OCI-M2 (cell line): ENCODE results near the gene ANKRD31.
"Not testable (repeated sequence)": the region's sequence is repeated elsewhere in the genome, so short reads cannot be mapped to it uniquely, and the experiment has no call there.

Experiments used
- DNase-seq: peaks from one replicate; lab custom pipeline; 2025; ENCODE audit not compliant: unreplicated experiment; lab: John Stamatoyannopoulos, UW

ANKRD31 gene

DNA sequence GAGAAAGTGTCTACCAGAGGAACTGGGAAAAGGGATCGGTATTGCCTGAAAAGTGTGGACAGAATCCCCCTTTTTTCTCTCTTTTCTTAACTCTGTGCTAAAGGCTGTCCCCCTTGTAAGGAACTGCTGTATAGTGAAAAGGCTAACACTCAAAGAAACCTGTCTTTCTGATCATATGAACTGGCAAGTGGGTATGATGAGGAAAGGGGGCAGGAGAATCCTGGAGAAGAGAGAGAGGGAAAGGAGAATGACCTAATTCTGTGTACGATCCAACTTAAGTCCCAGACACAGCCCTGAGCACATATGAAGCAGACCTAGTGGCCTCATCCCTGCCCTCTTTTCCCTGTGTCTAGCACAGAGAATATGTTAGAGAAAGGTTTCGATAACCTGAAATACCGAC lies 967 bp downstream of the ANKRD31 start:
- no peak for DNase-seq

DNA sequence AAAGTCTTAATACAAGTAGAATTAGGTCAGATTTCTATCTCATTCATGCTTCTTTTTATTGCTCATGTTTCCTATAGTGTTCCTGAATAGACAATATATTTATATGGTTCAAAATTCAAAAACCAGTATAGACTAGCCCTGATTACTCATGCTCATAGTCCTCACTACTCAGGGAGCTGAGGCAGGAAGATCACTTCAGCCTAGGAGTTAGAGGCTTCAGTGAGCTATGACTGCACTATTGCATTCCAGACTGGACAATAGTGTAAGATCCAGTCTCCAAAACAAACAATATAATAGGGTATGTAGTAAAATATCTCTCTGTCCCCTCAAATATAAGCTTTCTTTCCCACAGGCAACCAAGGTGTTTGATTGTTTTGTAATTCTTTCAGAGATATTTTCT lies 2.4 kb downstream of the ANKRD31 start:
- DNase-seq = no peak

DNA sequence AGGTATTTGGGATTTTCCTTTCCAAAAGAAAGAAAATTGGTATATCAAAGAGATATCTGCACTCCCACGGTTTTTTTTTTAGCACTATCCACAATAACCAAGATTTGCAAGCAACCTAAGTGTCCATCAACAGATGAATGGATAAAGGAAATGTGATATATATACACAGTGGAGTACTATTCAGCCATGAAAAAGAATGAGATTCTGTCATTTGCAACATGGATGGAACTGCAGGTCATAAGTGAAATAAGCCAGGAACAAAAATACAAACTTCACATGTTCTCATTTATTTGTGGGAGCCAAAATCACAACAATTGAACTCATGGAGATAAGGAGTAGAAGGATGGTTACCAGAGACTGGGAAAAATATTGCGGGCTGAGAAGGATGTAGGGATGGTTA lies 9.8 kb downstream of the ANKRD31 start:
- no peak for DNase-seq

DNA sequence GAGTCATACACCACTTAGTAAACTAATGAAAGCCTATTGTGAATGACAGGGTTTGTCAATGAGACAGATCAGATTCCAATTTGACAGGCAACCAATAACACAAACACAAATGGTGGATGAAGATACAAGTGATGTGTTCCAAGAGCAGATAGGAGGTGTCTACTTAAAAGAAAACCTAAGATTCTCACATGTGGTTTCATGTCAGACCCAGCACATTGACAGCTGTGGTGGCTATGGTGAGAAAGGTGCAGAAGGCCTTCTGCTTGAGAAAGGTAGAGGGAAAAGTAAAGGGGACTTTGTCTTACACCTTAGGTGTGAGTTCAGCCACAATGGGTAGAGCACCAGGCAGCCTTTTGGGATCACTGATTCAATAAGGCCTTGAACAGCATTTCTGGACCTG lies 11.2 kb downstream of the ANKRD31 start:
- DNase-seq = no peak

DNA sequence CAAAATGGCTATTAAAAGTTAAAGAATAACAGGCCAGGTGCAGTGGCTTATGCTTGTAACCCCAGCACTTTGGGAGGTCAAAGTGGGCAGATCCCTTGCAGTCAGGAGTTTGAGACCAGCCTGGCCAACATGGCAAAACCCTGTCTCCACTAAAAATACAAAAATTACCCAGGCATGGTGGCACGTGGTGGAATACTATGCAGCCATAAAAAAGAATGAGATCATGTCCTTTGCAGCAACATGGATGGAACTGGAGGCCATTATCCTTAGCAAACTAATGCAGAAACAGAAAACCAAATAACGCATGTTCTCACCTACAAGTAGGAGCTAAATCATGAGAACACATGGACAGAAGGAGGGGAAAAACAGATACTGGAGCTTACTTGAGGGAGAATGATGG lies 15.9 kb downstream of the ANKRD31 start:
- DNase-seq = not testable (repeated sequence)

DNA sequence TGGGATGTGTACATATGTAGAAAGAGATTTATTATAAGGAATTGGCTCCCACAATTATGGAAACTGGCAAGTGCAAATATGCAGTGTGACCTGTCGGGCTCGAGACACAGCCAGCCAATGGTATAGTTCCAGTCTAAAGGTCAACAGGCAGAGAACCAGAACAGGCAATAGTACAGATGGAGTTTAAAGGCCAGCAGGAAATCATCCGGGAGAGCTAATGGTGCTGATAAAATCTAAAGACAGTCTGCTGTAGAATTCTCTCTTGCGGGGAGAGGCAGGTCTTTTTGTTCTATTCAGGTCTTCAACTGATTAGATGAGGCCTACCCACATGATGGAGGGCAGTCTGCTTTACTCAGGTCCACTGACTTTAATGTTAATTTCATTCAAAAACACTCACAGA lies 21.8 kb downstream of the ANKRD31 start:
- DNase-seq = no peak

DNA sequence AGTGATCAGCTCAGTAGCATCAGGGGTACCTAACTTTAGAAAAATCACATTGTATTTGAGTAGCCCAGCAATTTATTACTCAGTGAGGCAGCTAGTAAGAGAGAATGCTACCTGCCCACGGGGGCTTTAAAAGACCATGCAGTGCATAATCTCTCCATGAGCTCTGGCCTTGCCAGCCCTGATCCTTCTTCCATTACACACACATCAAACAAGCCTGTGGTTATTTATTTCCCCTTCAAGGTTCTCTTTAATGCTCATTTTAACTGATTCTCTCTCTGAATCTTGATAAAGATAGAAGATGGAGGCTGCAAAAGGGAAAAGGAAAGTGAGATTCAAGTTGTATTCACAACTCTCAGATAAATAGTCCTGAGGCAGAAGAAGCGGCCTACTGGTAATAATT lies 22.3 kb downstream of the ANKRD31 start:
- no peak for DNase-seq

DNA sequence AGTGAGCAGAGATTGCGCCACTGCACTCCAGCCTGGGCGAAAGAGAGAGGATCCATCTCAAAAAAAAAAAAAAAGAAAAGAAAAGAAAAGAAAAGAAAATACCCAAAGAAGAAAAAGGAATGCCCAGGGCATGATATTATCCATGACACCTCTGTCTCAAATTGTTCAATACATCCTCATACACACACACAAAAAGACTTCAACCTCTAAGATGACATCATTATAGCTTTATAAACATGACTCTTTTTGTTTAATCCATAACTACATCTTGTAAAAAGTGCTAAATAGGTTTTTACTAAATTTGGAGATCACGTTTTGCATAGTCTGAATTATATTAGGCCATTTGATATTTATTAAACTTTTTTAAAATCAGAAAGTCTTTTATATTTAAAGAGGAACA lies 33.1 kb downstream of the ANKRD31 start:
- DNase-seq = no peak

DNA sequence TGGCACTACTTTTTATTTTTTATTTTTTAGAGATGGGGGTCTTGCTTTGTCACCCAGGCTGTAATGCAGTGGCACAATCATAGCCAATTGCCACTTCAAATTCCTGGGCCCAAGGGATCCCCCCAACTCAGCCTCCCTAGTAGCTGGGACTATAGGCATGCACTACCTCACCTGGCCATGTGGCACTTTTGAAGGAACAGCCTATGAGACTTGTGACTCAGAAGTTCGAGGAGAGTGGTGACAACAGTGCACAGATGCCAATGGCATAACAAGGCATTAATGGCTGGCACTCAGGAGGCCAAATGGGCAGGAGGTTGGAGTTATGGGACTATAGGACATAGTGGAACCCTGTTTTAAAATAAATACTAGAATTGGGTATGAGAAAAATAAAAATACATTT lies 33.7 kb downstream of the ANKRD31 start:
- no peak for DNase-seq

DNA sequence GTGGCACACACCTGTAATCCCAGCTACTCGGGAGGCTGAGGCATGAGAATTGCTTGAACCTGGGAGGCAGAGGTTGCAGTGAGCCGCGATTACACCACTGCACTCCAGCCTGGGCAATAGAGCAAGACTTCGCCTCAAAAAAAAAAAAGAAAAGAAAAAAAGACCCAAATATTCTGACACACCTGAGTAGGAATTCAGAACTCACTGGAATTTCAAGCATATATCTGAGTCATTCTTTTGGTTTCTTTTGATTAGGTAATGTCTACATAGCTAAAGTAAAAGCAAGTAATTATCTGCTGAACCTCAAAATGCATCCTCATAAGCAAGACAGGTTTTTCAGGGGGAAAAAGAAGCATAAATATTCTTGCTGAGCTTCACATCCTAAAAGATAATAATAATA lies 35.9 kb downstream of the ANKRD31 start:
- DNase-seq = no peak

DNA sequence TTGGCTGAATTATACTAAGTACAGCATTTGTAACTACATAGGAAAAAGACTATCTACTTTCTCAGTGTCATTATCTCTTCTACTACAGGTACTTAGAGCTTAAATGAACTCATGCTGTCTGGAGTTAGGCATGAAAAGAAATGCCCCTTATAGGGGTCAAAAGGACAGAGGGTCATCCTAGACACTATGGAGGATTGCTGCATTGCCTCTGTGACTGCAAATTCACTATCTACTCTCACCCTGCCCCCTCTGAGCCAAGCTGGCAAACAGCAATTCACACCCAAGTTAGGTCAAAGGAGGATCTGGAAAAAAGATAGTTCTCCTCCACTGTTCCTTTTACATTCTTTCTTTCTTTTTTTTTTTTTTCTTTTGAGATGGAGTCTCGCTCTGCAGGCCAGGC lies 36.7 kb downstream of the ANKRD31 start:
- DNase-seq = no peak

DNA sequence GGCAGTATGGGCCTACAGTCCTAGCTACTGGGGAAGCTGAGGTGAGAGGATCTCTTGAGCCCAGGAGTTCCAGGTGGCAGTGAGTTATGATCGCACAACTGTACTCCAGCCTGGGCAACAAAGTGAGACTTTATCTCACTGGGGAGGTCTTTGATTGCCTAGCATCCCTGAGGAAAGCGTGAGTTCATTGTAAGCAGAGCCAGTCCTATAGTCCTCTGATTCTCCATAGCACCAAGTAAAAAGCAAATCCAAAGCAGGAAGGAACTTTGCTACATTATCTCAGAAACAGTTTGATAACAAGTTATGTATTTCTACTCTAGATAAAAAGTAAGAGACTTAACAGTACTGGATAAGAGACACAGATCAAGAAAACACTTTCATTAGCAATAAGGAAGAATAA lies 37.6 kb downstream of the ANKRD31 start:
- no peak for DNase-seq

DNA sequence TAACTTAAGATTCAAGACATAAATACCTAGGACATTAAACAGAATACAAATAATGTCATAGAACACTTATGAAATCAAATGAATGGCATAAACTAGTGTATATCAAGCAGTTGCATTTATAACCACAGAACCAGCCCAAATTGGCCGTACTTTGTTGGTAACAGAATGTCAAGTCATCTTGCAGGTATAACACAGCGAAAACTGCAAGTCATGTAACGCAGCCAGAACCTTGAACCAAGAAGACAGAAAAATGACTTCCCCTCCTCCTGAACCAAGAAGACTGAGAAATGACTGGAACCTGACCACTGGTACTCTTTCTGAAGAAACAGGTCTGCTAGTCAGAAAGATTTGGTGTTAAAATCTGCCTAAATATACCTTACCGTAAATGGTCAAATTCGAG lies 38.9 kb downstream of the ANKRD31 start:
- no peak for DNase-seq

DNA sequence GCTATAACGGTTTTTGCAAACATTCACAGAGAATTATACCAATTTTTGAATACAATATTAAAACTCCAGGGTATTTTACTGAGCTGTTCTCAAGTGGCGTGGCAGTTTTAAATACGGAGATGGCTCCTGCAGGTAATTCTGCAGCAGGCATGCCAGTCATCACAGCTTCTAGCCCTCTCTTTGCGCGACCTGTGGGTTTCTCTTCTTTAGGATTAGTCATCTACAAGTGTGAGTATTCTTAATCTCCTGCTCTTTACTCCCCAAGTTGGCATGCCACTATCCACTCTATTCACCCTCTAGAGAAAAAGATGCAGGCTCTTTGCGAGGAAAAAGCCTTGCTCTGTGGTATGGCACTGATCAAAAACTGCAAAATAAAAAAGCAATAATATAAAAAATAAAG lies 43.9 kb downstream of the ANKRD31 start:
- DNase-seq = no peak

DNA sequence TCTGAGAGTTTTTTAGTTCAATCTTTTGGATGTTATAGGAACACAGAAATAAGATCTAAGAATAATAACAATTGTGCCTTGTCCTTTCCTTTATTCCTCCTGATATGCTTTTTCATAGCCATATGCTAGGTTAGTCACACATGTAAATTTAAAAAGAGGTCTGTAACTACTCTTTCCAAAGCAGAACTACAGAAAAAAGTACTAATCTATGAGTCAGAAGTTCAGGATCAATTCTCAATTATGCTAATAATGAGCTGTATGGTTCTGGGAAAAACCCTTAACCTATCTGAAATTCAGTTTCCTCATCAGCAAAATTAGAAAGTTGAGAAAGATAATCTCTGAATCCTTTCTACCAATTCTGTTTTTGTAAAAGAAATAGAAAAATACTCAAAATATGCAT lies 44.4 kb downstream of the ANKRD31 start:
- DNase-seq = no peak

DNA sequence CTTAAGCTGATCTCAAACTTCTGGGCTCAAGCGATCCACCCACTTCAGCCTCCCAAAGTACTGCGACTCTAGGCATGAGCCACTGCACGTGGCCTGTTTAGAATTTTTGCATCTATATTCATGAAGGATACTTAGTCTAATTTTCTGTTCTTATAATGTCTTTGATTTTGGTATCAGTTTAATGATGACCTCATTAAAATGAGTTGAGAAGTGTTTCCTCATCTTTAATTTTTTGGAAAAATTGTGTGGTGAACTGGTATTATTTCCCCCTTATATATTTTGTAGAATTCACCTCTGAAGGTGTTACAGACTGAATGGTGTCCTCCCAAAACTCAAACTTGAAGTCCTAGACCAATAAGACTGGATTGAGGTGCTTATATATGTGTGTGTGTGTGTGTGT lies 46.5 kb downstream of the ANKRD31 start:
- no peak for DNase-seq

DNA sequence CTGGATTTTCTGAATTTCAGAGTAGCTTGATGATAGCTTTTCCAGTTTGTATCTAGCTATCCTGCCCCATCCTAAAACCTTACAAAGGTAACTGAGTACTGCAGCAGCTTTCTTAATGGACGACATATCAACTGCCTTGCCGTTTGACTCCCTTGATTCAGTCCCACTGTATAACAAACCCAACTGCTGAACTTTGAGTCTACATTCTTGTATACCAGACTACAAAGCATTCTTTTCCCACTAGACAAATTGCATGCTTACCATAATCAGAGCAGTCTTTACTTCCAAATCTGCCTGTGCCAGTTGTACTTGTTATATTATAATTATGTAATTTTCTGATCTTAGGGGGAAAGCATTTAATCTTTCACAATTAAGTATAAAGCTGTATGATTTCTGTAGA lies 47.3 kb downstream of the ANKRD31 start:
- no peak for DNase-seq

DNA sequence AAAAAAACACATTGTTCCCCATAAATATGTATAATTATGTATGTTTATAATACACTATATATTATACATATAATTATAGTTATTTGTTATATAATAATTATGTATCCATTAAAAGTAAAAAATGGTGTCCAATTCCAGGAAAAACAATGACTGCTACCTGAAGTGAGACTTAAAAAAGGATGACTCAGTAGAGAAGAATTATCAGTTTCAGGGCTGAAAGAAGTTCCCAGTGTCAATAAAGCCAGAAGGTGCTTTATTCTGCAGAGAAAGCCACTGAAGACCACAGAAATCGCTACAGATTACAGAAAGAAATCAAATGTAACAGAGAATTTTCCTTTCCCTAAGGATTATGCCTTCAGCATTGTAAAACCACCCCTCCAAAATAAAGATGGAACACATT lies 50.9 kb downstream of the ANKRD31 start:
- no peak for DNase-seq

DNA sequence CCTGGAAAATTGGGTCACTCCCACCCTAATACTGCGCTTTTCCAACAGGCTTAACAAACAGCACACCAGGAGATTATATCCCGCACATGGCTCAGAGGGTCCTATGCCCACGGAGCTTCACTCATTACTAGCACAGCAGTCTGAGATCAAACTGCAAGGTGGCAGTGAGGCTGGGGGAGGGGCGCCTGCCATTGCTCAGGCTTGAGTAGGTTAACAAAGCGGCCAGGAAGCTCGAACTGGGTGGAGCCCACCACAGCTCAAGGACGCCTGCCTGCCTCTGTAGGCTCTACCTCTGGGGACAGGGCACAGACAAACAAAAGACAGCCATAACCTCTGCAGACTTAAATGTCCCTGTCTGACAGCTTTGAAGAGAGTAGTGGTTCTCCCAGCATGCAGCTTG lies 60.7 kb downstream of the ANKRD31 start:
- not testable (repeated sequence) for DNase-seq

DNA sequence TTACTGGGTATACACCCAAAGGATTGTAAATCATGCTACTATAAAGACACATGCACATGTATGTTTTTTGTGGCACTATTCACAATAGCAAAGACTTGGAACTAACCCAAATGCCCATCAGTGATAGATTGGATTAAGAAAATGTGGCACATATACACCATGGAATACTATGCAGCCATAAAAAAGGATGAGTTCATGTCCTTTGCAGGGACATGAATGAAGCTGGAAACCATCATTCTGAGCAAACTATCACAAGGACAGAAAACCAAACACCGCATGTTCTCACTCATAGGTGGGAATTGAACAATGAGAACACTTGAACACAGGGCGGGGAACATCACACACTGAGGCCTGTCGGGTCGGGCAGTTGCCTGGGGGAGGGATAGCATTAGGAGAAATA lies 61.8 kb downstream of the ANKRD31 start:
- not testable (repeated sequence) for DNase-seq

DNA sequence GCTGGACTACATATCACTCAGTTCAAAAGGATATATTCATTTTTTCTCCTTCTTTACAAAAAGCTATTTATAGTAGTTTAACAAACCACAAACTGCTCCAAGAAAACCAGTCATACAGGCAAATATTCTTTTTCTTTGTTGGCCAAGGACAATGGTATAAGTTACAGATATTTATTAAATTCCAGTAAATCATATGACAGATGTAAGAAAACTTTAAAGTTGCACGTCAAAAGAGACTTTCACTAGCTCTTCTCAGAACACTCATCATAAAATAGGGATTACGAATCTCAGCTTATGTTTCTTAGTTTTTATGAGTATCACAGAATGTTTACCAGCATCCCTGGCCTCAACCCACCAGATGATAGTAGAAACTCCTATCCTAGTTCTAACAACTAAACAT lies 67.2 kb downstream of the ANKRD31 start:
- no peak for DNase-seq

DNA sequence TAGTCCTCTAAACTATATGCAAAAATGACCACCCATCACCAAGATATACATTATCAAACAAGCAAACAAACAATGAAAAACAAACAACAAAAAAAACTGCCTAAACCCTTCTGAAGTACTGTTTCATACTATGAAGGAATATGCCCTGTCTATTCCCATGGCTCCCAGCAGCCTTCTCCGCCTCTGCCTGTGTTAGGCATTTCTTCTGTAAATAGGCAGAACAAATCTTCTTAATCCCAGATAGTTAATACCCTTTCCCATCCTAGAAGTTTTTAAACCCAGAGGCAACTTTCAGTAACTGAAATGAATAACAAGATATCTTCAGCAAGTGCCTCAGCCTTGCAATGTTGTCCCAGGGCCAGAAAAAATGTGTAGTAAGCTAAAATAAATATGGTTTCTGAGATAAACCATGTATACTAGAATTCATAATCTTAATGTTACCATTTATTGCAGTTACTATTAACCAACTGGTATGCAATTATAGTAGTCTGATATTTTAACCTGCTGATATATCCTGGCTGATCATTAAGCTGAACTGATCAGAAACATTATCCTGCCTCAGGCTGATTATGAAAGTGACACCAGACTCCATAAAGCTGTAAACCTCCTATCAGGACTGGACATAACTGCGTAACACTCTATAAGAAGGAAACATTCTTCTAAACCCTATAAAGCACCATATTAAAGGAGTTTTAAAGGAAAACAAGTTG lies 68.5 kb downstream of the ANKRD31 start:
- DNase-seq = no peak

DNA sequence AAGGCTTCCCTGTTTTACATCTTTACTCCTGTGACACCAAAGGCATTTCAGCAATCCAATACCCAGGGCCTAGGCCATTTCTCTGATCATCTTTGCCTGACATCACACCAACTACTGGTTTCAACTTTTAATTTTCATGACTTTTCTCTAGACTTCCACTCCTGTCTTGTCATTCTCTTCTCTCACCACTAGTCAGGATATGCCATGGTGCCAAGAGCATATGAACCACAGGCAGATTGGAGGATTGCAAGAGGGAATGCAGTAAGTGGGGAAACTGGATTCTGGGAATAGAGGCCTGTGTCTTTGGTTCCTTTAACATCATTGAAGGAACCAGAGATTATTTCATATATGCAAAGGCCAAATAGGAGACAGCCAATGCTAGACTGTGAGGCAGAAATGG lies 69.3 kb downstream of the ANKRD31 start:
- DNase-seq = no peak

DNA sequence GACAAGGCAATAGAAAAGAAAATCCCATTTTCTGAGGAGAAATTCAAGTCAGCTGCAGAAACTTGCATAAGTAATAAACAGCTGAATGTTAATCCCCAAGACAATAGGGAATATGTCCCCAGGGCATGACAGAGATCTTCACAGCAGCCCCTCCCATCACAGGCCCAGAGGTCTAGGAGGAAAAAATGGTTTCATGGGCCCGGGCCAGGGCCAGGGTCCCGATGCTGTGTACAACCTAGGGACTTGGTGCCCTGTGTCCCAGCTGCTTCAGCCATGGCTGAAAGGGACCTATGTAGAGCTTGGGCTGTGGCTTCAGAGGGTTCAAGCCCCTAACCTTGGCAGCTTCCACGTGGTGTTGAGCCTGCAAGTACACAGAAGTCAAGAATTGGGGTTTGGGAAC lies 75.2 kb downstream of the ANKRD31 start:
- not testable (repeated sequence) for DNase-seq
